A673 (cell line): ENCODE results near the gene SEC14L3.

ENCODE experiments used
- CTCF ChIP-seq: fragments of 300-800, 200-600 bp; sonication (generic); conservative IDR thresholded peaks from 2 replicates; pipeline ENCODE4 v1.5.1; 2017; ENCODE audit warnings: low read depth, mild to moderate bottlenecking, antibody characterized with exemption, low read length, moderate library complexity, mixed read lengths
- EZH2 ChIP-seq: fragments of 200-600 bp; sonication (generic); IDR thresholded peaks from 2 replicates; pipeline ENCODE4 v1.6.1; 2017; ENCODE audit warnings: borderline replicate concordance, low read depth, mild to moderate bottlenecking, mixed read lengths, antibody characterized with exemption, low read length; ENCODE audit not compliant: poor library complexity, severe bottlenecking

GRCh38 chr22:30413001-30413400 lies 58.8 kb downstream of the SEC14L3 start:
- TF ChIP-seq CTCF (no peak), EZH2 (no peak)
